Measurements from ENCODE around the gene ANKS1A. TPM values are rescaled to one million over a fixed set of nuclear protein-coding genes. Genes with fewer than 3 reads are reported as not detected.

The ANKS1A gene
- total RNA-seq, 1 donor from 2014 or later, result 20.9 TPM

DNA sequence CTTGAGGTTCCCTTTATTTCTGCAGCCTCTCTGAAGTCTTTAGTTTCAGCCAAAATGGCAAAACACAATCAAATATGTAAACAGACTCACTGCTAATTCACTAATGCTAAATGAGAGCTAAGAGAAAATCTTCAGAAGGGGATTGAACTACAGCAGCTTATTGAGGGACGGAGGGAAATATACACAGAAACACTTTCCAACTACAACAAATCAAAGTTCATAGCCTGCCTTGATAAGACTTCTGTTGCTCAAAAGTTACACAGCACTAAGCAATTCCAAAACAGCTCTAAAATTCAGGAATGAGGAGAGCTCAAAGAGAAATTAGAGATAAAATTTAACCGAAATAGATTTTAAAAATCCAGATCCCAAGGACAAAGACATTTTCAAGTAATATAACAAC is 250.4 kb downstream of the ANKS1A start:
- TF ChIP-seq, protein P1, sequence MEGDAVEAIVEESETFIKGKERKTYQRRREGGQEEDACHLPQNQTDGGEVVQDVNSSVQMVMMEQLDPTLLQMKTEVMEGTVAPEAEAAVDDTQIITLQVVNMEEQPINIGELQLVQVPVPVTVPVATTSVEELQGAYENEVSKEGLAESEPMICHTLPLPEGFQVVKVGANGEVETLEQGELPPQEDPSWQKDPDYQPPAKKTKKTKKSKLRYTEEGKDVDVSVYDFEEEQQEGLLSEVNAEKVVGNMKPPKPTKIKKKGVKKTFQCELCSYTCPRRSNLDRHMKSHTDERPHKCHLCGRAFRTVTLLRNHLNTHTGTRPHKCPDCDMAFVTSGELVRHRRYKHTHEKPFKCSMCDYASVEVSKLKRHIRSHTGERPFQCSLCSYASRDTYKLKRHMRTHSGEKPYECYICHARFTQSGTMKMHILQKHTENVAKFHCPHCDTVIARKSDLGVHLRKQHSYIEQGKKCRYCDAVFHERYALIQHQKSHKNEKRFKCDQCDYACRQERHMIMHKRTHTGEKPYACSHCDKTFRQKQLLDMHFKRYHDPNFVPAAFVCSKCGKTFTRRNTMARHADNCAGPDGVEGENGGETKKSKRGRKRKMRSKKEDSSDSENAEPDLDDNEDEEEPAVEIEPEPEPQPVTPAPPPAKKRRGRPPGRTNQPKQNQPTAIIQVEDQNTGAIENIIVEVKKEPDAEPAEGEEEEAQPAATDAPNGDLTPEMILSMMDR (IDR thresholded peaks at IDR 0.05), result no peak
- Histone ChIP-seq H3K4me3 (no peak overlapping the region), H3K4me1 (peaks cover 0 to 4% of the 10 kb centered on the region in 2 donors), H3K9me3 (no peaks in the 10 kb centered on the region), H3K27me3 (no peaks in the 10 kb centered on the region), H3K36me3 (no peaks in the 10 kb centered on the region), H3K27ac (no peak overlapping the region)
- intact Hi-C loops (cut with DNase I), result loop anchor here (5.0 kb wide), 1 partner anchor 47 kb away; no protein-coding TSS in a partner anchor
- DNase-seq (ENCODE audit: low spot score in 2 of 2), result no peak

DNA sequence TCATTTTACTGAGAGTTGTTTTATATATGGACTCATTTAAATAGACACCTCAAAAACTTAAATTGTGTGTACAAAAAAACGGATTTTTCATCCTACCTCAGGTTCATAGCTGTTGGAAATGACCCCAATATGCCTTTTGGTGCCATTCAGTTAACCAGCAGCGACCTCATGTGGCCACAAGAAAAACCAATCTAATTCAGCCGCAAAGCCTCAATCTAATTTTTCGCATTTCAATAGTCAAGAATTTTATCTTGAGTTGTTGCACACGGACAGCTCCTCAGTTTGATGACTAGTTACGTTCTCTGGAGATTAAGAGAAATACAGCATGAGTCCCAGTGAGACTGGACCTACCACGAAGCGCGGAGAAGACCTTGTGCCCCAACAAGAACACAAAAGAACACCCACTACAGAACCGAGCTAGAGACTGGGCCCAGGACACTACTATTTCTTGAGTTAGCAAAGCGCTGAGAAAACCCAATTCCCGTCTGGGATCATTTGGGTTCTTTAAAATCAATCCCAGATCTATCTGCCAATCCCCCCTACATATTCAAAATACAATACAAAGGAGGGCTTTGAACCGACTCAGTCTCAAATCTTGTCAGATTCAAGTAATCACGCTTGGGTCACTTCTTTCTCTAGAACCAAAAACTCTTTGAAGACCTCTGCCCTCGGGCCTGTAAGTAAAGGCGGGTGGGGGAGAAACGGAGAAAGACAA is 251.0 kb downstream of the ANKS1A start:
- TF ChIP-seq, protein P1 (IDR thresholded peaks at IDR 0.05), result peak; percentile 75 to 87 (median 84)
- Histone ChIP-seq H3K27ac (no peak overlapping the region), H3K9me3 (no peaks in the 10 kb centered on the region), H3K4me1 (peaks cover 0 to 4% of the 10 kb centered on the region in 2 donors), H3K4me3 (no peak overlapping the region), H3K27me3 (no peaks in the 10 kb centered on the region), H3K36me3 (no peaks in the 10 kb centered on the region)
- intact Hi-C loops (cut with DNase I), result loop anchor here (1.0 to 5.0 kb wide), 4 partner anchors 48 to 253 kb away; partner anchors contain the start of genes ANKS1A and TAF11
- DNase-seq (ENCODE audit: low spot score in 2 of 2), result no peak

DNA sequence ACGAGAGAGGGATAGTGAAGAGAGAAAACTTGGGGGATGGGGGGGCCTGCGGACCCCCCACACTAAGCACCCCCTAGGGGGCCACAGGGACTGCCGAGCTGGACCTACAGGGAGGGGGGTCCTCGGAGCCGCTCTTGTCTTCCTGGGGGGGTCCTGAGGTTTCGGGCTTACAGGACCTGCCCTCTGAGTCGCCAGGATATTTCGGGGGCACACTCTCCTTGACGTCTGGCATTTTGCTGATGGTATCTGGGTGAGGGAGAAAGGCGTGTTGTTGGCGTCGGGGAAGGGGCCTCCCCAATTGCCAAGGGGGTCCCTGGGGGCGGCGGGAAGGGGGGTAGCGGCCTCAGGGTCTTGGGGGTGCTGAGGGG is 251.6 kb downstream of the ANKS1A start:
- intact Hi-C loops (cut with DNase I), result loop anchor here (1.0 to 5.0 kb wide), 3 partner anchors 78 to 253 kb away; partner anchors contain the start of genes ANKS1A and TAF11
- no peaks in the 10 kb centered on the region for H3K36me3 ChIP-seq

More for the DNA sequence above, 251.6 kb downstream of the ANKS1A start:
- H3K27ac ChIP-seq, result no peak overlapping the region
- TF ChIP-seq, protein P1 (IDR thresholded peaks at IDR 0.05), result no peak
- H3K9me3 ChIP-seq, result no peaks in the 10 kb centered on the region
- no peak for DNase-seq (ENCODE audit: low spot score in 2 of 2)
- peaks cover 0 to 4% of the 10 kb centered on the region in 2 donors for H3K4me1 ChIP-seq
- no peaks in the 10 kb centered on the region for H3K27me3 ChIP-seq
- H3K4me3 ChIP-seq, result peak overlapping the region in 1 of 2 donors; percentile 36

Other genes starting within 250 kb of the ANKS1A start
- 69.6 TPM for gene ILRUN, start 192.5 kb upstream of the ANKS1A start, total RNA-seq
- gene SNRPC, start 131.8 kb upstream of the ANKS1A start, total RNA-seq, result 113 TPM
- gene BLTP3A, start 97.2 kb upstream of the ANKS1A start, total RNA-seq, result 12.7 TPM
- 0.85 TPM for gene TAF11, start 1.2 kb upstream of the ANKS1A start, total RNA-seq

Measured in ascending aorta (tissue), 2 donors.